Astrocyte of the cerebellum (primary cell): ENCODE data around the gene TBC1D10A.

Experiments used
- DNase-seq: peaks from one replicate; pipeline ENCODE4 v3.0.0-alpha.2; 2011; ENCODE audit warnings: low read depth
- H3K4me3 ChIP-seq: 2 replicates; pipeline ENCODE4 v1.5.1; 2011; ENCODE audit warnings: mild to moderate bottlenecking, low read depth, low read length, moderate library complexity
- CTCF ChIP-seq: IDR thresholded peaks from 2 replicates; pipeline ENCODE4 v1.5.1; 2012; ENCODE audit warnings: low read length, low read depth, moderate library complexity, mild to moderate bottlenecking; ENCODE audit errors: missing control alignments
- in situ Hi-C: cut with HindIII; loops from 2 replicates; pipeline ENCODE4 v1.10.0; 2017; ENCODE audit warnings: low sequenced_read_pairs

TBC1D10A gene

GRCh38 chr22:30305519-30305905, 21.2 kb downstream of the TBC1D10A start:
- no peak for DNase-seq
- no peak overlapping the region for H3K4me3 ChIP-seq
- TF ChIP-seq CTCF, result no peak
- in situ Hi-C loops, result no loop called here

GRCh38 chr22:30304495-30305244, 22.1 kb downstream of the TBC1D10A start:
- in situ Hi-C loops, result no loop called here
- TF ChIP-seq CTCF, result no peak
- H3K4me3 ChIP-seq, result no peak overlapping the region
- no peak for DNase-seq

DNA sequence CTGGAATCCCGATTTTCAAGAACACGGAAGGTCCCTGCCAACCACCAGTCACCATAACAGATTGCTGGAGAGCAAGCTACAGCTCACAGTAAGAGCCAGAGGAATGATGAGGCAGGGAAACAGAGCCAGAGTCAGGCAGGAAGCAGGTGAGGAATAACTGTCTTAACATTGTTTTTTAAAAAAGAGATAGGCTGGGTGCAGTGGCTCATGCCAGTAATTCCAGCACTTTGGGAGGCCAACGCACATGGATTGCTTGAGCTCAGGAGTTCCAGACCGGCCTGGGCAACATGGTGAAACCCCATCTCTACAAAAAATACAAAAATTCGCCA, 24.0 kb downstream of the TBC1D10A start:
- no peak for TF ChIP-seq CTCF
- DNase-seq, result no peak
- in situ Hi-C loops, result no loop called here
- no peak overlapping the region for H3K4me3 ChIP-seq

GRCh38 chr22:30301995-30302809, 24.5 kb downstream of the TBC1D10A start:
- no peak for TF ChIP-seq CTCF
- in situ Hi-C loops, result no loop called here
- DNase-seq, result peak; percentile 89
- H3K4me3 ChIP-seq, result no peak overlapping the region

DNA sequence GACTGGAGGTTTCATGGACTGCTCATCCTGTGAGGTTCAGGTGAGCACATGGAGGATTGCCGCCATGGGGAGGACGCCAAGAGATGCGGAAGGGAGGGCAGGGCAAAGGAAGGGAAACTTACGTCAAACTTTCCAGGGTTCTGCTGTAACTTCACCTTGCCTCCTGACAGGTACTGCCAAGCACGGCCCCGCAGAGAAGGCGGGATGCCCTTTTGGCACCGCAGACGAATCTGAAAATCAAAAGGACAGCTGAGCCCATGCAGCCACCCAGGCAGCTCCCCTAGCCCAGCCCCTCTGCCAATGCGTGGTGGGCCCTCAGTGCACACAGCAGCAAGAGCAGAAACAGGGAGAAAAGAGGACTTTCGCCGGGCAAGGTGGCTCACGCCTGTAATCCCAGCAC, 27.4 kb downstream of the TBC1D10A start:
- no peak overlapping the region for H3K4me3 ChIP-seq
- in situ Hi-C loops, result no loop called here
- TF ChIP-seq CTCF, result no peak
- no peak for DNase-seq

- H3K4me3 ChIP-seq, result no peak overlapping the region
- in situ Hi-C loops, result no loop called here
- no peak for DNase-seq
- no peak for TF ChIP-seq CTCF
Measured at GRCh38 chr22:30297991-30298701, 28.6 kb downstream of the TBC1D10A start.
